ENCODE results near the gene CCDC142.

Gene CCDC142

DNA sequence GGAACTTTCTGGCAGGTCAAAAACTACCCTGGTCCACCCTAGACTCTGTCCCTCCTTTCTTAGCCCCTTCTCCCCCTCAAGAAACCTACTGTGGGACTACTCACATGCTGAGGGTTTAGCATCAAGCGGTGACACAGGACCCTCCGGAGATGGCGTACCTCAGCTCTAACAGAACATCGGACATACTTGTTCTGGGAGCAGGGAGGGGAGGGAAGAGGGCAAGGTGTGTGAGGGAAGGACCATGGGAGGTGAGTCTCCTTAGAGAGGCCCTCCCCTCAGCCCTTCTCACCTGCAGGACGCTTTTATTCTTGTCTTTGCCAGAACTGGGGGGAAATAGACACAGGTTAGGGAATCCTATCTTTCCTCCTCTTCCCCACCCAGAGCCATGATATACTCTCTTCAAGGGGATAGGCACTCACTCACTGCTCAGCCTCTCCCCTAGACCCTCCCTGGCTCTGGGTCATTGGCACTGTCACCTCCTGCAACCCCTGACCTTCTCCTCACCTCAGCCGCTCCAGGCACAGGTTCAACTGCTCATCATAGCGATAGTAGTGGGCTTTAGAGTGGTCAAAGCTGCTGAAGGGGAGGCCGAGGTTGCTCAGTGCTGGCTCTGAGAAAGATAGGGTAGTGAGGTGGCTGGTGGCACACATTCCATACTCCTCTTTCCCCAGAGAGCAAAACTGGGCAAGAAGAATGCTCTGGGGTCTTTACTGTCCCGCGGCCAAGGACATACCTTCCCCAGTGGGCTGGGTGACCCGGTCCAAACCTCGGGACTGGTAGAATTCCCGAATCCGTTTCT lies 22.8 kb upstream of the CCDC142 start:
- peak overlapping the region; percentile 13 to 17 for H3K4me3 ChIP-seq (replicated peaks in 1 of 2; ENCODE audit: low read depth in 2 of 2, low read length in 2 of 2)
- TF ChIP-seq CTCF (IDR thresholded peaks at IDR 0.05; ENCODE audit: low read depth, low read length), result no peak
- DNase-seq (ENCODE audit: low read depth in 2 of 2), result no peak

DNA sequence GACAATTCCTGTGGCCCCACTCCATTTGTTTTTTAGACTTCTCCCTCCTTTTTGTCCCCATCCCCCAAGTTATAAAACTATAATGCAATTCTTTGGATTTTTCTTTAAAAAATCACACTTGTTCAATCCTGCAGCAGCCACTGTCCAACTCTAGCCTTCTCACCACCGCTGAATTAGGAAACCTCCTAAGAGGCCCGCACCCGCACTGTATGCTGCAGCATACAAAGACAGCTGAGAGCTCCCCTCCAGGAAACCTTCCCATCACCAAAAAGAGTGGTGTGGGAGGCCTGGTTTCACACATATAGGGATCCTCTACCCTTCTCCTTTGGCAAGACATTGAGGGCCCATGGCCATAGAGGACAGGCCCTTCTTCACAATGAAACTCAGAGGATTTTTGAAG lies 21.8 kb upstream of the CCDC142 start:
- DNase-seq (ENCODE audit: low read depth in 2 of 2), result peak in 1 of 2 donors; percentile 22
- peak overlapping the region; percentile 67 to 69 for H3K4me3 ChIP-seq (replicated peaks in 1 of 2; ENCODE audit: low read depth in 2 of 2, low read length in 2 of 2)
- TF ChIP-seq CTCF (IDR thresholded peaks at IDR 0.05; ENCODE audit: low read depth, low read length), result no peak

GRCh38 chr2:74503506-74504475 lies 21.0 kb upstream of the CCDC142 start:
- peak; percentile 38 to 56 for DNase-seq (ENCODE audit: low read depth in 2 of 2)
- TF ChIP-seq CTCF (IDR thresholded peaks at IDR 0.05; ENCODE audit: low read depth, low read length), result no peak
- peak overlapping the region; percentile 67 to 69 for H3K4me3 ChIP-seq (replicated peaks in 1 of 2; ENCODE audit: low read depth in 2 of 2, low read length in 2 of 2)

DNA sequence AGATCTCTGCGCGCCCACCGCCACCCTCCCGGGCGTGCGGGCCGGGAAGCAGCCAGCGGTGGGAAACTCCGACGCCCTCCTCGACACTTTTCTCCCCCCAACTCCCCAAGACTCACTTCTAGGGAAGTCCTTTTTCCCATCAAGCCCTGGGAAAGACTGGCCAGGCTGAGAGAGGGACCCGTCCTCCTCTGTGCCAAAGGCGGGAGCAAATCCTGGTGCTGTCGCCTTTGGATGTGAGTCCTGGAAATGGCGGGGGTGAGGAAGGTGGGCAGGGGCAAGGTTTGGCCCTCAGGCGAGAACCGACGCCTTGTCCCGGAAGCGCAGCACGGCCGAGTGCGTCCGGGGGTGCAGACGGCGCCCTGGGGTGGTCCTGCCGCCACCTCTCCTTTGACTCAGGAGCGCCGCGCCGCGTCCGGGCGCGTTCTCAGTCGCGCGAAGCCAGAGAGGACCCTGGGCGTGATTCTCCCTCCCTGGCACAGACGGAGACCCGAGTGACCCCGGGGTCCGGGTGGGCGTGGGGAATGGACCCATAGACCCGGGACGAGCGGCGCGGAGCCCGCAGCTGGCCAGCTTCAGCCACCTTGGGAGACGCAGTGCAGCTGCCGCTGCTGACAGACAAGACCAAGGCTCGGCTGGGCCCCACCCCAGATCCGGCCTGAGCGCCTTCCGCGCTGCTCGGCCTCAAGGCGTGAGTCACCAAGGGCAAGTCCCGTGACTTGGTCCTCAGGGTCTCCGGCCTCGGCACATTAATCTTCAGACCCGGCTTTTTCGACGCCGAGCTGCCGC lies 20.1 kb upstream of the CCDC142 start:
- H3K4me3 ChIP-seq (replicated peaks in 1 of 2; ENCODE audit: low read depth in 2 of 2, low read length in 2 of 2), result peak overlapping the region; percentile 67 to 69
- peak; percentile 90 to 92 for DNase-seq (ENCODE audit: low read depth in 2 of 2)
- TF ChIP-seq CTCF (IDR thresholded peaks at IDR 0.05; ENCODE audit: low read depth, low read length), result peak; percentile 34

- TF ChIP-seq CTCF (IDR thresholded peaks at IDR 0.05; ENCODE audit: low read depth, low read length), result no peak
- H3K4me3 ChIP-seq (replicated peaks in 1 of 2; ENCODE audit: low read depth in 2 of 2, low read length in 2 of 2), result peak overlapping the region; percentile 67 to 69
- peak; percentile 19 to 28 for DNase-seq (ENCODE audit: low read depth in 2 of 2)
These were observed 19.4 kb upstream of the CCDC142 start for GRCh38 chr2:74502147-74502719.

Measured in cardiac fibroblast (primary cell).